Cerebellar cortex (tissue), 1 donor: ENCODE measurements around the gene KNL1.
"Not testable (repeated sequence)": the region's sequence is repeated elsewhere in the genome, so short reads cannot be mapped to it uniquely, and the experiment has no call there.

ENCODE experiments used
- DNase-seq: peaks from one replicate; pipeline ENCODE4 v3.0.0-alpha.2; 2015; ENCODE audit warnings: low spot score

Gene KNL1, protein sequence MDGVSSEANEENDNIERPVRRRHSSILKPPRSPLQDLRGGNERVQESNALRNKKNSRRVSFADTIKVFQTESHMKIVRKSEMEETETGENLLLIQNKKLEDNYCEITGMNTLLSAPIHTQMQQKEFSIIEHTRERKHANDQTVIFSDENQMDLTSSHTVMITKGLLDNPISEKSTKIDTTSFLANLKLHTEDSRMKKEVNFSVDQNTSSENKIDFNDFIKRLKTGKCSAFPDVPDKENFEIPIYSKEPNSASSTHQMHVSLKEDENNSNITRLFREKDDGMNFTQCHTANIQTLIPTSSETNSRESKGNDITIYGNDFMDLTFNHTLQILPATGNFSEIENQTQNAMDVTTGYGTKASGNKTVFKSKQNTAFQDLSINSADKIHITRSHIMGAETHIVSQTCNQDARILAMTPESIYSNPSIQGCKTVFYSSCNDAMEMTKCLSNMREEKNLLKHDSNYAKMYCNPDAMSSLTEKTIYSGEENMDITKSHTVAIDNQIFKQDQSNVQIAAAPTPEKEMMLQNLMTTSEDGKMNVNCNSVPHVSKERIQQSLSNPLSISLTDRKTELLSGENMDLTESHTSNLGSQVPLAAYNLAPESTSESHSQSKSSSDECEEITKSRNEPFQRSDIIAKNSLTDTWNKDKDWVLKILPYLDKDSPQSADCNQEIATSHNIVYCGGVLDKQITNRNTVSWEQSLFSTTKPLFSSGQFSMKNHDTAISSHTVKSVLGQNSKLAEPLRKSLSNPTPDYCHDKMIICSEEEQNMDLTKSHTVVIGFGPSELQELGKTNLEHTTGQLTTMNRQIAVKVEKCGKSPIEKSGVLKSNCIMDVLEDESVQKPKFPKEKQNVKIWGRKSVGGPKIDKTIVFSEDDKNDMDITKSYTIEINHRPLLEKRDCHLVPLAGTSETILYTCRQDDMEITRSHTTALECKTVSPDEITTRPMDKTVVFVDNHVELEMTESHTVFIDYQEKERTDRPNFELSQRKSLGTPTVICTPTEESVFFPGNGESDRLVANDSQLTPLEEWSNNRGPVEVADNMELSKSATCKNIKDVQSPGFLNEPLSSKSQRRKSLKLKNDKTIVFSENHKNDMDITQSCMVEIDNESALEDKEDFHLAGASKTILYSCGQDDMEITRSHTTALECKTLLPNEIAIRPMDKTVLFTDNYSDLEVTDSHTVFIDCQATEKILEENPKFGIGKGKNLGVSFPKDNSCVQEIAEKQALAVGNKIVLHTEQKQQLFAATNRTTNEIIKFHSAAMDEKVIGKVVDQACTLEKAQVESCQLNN (N-terminal part only)

DNA sequence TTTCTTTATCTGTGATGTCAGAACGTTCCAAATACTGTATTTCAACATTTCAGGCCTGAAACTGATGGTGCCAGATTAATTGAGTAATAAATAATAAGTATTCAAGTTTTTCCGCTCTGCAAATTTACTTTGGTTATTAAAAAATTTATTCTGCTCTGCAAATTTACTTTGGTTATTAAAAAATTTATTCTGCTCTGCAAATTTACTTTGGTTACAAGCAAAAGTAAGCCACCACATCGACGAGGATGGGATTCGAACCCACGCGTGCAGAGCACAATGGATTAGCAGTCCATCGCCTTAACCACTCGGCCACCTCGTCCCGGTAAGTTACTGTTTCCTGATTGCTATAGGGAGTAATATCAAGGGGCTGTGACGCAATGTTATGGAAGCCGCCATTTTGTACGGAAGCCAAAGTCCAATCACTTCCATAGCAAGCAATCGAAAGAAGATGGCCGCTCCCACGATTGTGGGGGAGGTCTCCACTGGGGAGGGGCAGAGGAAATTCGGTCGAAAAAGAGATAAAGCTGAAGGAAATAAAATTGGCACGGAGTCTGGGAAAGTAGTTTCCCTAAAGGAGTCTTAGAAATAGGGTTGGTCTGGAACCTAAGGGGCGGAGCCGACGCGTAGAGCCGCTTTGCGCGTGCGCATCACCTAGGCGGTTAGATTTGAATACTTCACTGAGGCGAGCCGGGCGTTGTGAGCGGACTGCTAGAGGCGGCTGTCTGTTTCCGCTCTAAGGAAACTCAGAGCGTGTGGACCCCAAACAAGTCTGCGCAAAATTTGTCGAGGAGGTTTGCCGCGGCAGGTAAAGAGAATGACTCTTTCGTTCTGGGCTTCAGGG is at the start of gene KNL1:
TSS of gene KNL1 (plus strand) at position 662 of the 841 bp plus-strand sequence. CDS start 8,683 bp downstream, outside the sequence.
- DNase-seq: peak; percentile 99

DNA sequence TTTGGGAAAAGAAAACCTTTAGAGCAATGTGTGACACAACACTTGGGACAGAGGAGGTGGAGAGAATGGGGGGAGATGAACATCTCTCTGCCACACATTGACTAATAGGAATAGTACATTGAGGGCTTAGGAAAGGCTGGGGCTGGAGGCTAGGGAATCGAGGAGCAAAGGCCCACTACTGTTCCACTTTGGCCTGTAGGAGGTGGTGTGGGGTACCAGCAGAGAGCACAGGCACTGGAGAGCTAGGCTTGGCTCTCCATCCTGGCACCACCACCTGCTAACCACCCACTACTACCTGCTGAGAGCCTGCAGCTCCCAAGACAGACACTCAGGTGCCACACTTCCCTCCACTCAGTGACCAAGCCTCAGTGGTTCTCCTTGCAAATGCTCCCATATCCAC is 48.6 kb upstream of the KNL1 start:
- no peak for DNase-seq

DNA sequence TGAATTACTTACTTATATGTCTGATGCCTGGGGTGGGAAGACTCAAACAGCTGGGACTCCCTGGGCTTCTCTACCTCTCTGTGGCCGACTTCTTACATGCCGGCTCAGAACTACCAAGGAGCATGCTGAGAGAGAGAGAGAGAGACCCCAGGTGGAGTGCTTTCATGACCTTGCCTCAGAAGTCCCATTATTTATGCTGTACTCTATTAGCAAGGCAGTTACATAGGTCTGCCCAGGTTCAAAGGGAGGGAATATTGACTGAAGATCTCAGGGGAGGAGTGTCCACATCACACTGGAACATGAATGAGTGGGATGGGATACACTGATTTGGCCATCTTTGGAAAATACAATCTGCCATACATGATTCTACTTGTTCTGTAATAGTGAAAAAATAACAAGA is 45.4 kb upstream of the KNL1 start:
- no peak for DNase-seq

DNA sequence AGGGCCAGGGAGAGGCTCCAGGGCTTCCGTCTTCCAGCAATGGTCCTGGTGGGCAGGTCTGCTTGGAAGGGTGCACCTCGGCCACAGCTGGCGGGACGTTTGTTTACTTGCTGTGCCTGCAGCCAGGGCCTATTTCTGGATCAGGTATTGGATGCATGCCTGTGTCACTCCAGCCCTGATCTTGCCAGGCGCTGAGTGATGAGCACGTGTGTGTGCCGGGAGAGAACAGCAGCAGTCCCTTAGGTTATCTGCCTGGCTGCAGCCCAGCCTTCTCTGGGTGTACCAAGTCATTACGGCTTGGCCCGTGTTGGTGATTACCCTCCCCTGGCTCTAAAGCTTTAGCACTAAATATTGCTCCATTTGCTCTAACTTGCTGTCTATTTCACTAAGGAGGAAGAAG is 44.2 kb upstream of the KNL1 start:
- DNase-seq: no peak

DNA sequence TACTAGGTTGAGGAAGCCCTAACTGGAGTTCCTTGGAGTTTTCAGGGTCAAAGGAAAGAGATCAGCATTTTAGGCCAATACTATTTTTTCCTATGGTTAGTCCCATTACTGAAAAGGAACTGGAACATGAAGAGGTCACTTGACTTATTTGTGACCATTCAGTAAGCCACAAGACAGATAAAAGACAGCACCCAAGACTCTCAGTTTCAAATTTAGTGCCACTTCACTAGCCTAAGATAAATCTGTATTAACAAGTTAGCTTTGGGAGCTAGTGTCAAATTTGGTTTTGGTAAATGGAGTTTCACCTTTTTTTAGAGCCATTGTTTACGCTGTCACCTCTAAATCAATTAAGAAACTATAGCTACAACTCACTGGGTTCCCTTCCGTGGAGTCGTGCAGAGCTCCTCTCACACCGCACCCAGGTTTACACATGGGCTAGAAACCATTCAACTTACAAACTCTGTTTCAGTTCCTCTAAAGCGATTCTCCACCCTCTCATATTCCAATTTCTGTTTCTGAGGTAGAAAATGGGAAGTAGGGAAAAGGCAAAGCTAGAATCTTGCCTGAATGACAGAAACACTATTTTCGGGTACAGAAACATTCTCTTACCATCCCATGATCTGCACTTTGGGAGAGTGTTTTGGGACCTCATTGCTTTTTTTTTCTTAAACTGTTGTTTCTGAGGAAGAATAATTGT is 43.6 kb upstream of the KNL1 start:
- DNase-seq: no peak

DNA sequence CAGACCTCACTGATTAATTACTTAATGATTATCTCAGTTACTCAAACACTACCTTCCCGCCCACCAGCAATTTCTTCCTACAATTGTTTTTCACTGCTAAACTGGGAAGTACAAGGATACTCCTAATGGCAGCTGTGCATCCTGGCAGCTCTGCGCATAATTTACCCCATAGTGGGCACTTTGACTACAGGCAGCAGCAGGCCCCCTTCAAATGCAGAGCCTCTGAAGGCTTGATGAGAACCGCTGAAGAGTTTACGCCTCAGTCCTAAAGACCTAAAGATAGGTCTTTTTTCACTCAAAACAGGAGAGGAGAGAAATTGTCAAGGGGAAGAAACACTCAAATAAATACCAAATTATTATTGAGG is 39.9 kb upstream of the KNL1 start:
- DNase-seq: no peak

DNA sequence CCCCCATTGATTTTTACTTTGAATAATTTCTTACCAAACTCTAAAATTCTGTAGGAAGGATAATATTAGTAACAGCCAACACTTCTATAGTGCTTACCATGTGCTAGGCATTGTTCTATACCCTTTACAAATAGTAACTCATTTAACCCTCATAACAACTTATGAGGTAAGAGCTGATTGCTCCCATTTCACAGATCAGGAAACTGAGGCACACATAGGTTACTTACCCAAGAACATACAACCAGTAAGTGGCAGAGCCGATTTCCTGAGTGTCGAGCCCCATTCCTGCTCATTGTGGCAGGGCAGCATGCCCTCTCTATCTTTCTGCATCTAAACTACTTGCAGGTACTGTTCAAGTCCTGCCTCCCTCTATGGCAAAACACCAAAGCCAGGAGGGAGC is 38.2 kb upstream of the KNL1 start:
- no peak for DNase-seq

DNA sequence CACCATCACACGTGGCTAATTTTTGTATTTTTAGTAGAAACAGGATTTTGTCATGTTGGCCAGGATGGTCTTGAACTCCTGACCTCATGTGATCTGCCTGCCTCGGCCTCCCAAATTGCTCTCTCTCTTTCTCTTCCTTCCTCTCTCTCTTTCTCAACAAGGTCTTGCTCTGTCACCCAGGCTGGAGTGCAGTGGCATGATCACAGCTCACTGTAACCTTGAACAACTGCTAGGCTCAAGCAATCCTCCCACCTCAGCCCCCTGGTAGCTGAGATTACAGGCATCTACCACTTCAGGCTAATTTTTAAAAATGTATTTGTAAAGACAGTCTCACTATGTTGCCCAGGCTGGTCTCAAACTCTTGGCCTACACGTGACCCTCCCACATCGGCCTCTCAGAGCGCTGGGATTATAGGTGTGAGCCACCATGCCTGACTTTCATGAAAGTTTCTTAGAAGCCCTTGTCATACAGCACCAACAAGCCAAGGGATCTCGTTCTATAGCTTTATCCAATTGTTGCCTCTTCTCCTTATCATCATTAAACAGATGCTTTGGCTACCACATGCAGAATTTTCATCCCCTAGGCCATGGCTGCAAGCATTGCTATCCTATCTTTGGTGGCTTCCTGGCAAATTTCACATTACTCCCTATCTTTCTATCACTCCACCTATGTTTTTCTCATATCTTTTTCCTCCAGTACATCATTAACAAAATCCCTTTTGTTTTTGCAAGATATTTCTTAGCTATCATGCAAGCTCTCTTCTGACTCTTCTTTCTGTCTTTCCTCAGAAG is 34.9 kb upstream of the KNL1 start:
- DNase-seq: no peak

DNA sequence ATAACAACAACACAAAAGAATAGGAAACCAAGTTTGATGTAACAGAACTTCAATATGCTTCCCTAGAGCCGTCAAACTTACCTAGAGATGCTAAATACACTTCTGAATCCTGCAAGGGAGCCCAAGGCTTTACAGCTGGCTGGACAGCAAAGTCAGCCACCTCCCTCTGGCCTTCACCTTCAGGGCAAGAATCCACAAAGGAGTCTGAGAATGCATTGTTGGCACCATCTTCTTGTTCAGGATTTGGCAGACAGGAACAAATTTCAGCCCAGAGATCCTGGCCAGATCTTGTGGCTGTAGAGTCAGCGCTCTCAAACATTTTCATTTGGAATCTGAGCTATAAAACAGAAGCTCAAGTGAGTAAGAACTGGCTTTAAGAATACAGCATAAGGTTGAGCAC is 31.4 kb upstream of the KNL1 start:
- DNase-seq: no peak

DNA sequence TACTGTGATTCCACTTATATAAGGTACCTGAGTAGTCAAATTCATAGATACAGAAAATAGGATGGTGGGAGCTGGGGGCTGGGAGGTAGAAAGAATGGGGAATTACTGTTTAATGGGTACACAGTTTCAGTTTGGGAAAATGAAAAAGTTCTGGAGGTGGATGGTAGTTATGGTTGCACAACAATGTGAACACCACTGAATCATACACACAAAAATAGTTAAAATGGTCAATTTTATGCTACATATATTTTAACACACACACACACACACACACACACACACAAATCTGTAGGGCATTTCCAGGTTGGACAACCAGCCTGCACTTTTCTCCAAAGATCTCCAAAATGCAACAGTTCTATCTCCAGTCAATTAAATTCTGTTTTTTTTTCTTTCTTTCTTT is 30.6 kb upstream of the KNL1 start:
- DNase-seq: no peak

DNA sequence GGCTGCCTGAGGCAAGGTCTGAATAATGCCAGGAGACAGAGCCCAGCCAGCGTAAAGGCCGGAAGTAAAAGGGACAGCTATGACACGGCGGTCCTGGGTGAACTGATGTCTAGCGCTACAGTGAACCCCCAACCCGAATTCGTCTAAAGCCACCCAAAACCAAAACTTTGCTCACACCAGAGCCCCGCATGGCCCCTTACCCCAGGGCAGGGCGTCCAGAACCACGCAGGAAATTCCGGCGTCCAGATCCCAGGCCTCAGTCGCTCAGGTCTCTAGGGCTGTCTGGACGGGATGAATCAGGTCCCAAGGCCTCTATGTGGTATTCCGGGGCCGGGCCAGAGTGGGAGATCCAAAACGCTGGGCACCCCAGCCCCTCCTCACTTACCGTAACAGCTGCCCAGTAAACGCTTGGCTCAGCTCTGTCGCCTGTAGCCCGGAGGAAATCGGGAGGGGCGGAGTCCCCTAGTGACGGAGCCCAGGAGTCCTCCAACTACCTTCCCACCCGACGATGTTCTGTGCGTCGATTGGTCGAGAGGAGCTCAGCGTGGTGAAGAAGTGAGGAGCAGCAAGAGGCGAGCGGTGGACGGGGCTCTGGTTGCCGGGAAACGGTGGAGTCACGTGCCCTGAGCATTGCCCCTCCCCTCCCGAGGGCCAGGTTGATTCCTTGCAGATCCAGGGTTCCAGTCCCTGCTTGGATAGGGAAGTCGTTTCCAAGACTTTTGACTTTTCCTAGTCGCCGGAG is 29.3 kb upstream of the KNL1 start, which contains the start of gene CCDC32:
TSS of gene CCDC32 (minus strand) at position 452 of the 742 bp plus-strand sequence. CDS start 2,027 bp downstream, outside the sequence.
- DNase-seq: peak; percentile 100

DNA sequence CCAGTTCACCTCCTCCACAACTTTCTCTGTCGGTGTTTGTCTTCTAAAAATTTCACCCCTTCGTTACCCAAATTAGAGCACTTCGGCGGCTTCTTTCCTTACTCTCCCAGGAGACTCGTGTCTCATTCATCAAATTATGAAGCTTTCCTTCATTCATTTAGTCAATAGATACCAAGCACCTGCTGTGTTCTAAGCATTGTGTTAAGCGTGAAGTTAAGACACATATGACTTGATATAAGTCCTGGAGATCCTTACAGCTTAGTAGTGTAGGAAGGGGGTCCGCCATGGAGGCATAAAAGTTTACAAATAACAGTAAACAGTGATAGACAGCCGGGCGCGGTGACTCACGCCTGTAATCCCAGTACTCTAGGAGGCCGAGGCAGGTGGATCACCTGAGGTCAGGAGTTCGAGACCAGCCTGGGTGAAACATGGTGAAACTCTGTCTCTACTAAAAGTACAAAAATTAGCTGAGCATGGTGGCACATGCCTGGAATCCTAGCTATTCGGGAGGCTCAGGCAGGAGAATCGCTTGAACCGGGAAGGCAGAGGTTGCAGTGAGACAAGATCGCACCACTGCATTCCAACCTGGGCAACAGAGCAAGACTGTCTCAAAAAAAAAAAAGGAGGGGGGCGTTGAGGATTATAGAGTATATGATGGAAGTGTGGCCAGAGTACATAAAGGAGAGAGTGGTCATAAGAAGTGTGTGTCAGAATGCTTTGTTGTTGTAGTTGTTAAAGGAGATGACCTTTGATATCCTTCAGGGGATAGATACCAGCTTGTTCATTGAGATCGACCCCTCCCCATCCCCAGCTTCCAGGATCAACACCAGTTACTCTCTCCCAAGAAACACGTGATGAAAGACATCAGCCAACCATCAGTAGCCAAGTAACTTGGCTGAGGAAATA is 28.5 kb upstream of the KNL1 start:
- no peak for DNase-seq

DNA sequence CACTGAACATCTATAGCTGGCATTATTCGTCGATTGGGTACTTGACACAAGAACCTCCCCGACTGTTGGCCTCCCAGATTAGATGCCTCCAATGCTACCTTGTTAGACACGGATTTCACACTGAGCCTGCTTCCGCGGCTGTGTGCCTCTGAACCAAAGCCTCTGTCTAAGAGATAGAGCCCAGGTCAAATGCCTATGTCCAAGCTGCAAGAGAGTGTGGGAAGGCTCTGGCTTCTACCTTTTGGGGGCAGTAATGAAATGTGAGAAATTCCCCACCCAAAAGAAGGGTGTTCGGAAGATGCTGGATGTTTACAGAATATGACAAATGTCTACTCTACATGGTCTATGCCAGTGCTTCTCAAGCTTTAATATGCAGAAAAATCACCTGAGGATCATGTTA is 26.9 kb upstream of the KNL1 start:
- peak; percentile 72 for DNase-seq

DNA sequence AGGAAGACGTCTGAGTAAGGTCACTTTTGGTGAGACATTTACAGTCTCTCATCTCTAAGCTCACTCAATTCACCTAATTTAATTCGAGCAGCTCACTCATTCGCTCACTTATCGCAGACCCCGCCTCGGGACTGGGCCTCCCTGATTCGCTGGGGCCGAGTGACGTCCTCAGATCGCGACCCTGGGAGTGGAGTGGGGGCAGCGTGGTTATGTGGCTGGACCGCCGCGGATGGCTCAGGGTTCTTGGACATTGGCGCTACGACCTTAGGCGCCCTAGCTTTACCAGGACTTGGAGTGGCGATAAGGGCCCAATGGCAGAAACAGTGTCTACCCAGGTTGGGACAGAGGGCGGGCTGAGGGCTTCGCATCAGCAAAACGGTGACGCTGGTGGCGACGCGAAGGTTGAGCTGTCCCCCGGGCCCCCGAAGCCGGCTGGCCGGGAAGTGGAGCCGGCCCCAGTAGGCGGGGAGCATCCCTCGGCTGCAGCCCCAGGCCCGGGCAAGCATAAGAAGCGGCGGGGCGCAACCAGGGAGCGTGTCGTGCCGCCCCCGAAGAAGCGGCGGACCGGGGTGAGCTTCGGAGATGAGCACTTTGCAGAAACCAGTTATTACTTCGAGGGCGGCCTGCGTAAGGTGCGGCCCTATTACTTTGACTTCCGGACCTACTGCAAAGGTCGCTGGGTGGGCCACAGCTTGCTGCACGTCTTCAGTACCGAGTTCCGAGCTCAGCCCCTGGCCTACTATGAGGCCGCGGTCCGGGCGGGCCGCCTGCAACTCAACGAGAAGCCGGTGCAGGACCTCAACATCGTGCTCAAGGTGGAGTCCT is 24.7 kb upstream of the KNL1 start, which contains the start of gene RPUSD2:
TSS of gene RPUSD2 (plus strand) at position 171 of the 825 bp plus-strand sequence. CDS start at position 210, 39 bp downstream.
- peak; percentile 97 for DNase-seq

DNA sequence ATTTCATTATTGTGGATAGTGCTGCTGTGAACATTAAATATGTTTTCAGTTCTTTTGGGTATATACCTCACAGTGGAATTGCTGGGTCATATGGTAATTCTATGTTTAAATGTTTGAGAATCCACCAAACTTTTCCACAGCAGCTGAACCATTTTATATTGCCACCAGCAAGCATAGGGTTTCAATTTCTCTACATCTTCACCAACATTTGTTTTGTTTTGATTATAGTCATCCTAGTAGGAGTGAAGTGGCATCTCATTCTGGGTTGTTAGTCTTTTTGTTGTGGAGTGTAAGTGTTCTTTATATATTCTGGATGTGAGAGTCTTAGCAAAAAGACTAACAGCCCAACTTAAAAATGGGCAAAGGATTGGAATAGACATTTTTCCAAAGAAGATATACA is 18.9 kb upstream of the KNL1 start:
- no peak for DNase-seq

DNA sequence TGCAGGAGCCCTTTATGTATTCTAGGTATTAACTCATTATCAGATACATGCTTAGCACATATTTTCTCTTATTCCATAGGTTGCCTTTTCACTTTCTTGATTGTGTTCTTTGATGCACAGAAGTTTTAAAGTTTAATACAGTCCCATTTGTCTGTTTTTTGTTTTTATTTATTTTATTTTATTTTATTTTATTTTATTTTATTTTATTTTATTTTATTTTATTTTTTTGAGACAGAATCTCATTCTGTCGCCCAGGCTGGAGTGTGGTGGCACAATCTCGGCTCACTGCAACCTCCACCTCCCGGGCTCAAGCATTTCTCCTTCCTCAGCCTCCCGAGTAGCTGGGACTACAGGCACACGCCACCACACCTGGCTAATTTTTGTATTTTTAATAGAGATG is 17.1 kb upstream of the KNL1 start:
- not testable (repeated sequence) for DNase-seq

DNA sequence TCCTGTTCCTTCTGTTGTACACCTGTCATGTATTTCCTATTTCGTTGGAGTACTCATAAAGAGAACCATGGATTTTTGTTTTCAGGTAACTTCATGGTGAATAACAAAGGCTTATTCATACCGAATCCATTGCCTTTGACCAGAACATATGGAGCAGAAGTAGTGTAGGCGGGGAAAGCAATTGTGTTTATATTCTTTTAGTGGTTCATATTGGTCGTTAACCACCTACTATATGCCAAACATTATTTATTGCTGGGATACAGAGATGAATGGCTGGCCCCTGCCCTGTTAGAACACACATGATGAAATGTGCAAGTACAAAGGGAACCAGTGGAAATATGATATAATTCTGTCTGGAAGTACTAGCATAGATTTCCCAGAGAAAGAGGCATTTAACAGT is 15.2 kb upstream of the KNL1 start:
- DNase-seq: no peak
